Ovary (tissue), 3 donors: ENCODE measurements around the gene TRAF1.

Experiments used
- CTCF ChIP-seq, 3 donors: fragments of 450-650 bp in 2 of 3; fragments of 200-600 bp in 1 of 3; IDR thresholded peaks; one replicate each; pipeline versions ENCODE4 v1.5.1 to v1.8.0; 2016 to 2022; ENCODE audit warnings: antibody characterized with exemption in 3 of 3, mild to moderate bottlenecking in 1 of 3
- EP300 ChIP-seq: sonication (generic); formaldehyde crosslinking; IDR thresholded peaks from one replicate; pipeline ENCODE4 v1.6.1; 2017; ENCODE audit warnings: antibody characterized with exemption
- POLR2A ChIP-seq: fragments of 450-650 bp; IDR thresholded peaks from one replicate; pipeline ENCODE4 v1.6.1; 2017; ENCODE audit warnings: antibody characterized with exemption, mild to moderate bottlenecking, moderate library complexity
- donor health status: DM: no; HTN: no; CAD: no.

GRCh38 chr9:120940573-120940972 lies 14.0 kb upstream of the TRAF1 start:
- TF ChIP-seq CTCF (IDR thresholded peaks at IDR 0.05) (no peak), EP300 (no peak), POLR2A (no peak)
